ENCODE data around the gene RAET1L.
"Not testable (repeated sequence)": the region's sequence is repeated elsewhere in the genome, so short reads cannot be mapped to it uniquely, and the experiment has no call there.

Gene RAET1L, protein sequence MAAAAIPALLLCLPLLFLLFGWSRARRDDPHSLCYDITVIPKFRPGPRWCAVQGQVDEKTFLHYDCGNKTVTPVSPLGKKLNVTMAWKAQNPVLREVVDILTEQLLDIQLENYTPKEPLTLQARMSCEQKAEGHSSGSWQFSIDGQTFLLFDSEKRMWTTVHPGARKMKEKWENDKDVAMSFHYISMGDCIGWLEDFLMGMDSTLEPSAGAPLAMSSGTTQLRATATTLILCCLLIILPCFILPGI

DNA sequence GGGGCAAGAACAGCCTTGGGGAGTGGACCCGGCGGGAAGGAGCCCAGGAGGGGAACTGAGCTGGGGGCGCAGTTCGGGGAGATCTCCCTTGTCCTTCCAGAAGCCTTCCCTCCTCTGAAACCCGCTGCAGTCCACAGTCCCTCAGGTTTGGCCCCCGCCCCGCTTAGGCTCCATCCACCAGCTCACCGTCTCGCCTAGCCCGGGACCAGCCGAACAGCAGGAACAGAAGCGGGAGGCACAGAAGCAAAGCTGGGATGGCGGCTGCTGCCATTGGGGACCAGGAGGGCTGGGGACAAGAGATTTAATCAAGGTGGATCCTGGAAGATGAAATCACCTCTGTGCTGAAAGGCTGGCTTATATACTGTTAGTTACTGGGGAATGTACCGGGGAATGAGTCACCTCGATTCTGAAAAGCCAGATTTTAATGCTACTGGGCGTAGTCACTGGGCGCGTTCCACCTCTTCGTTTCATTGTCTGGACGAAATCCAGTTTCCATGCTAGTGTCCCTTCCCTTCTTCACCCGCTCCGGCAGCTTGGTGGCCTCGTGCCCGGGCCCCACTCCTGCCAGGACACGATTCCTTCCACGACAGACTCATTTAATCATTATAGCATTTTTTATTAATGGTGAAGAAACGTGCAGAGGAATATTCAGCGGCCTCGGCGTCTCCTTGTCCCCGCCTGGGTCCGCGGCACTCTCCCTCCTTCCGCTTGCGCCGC, at the start of gene RAET1L:
TSS of gene RAET1L (minus strand) at position 332 of the 717 bp plus-strand sequence. CDS start at position 271, 61 bp downstream.
- DNase-seq: no peak

DNA sequence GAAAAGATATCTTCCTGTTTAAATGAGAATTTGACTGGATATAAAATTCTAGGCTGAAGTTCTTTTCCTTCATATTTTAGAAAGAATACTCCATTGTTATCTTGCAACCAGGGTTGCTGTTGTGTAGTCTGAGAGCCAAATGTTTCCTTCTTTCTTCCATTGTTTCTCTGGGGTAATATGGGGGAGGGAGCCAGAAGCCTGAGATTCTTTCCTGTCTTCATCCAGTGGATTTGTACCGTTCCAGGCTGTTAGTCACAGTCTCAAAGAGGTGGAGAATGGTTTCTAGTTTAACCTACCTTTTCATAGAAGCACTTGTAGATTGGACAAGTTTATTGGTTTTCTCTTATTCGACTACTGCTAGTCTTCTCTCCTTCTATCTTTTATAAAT, 49.7 kb upstream of the RAET1L start:
- DNase-seq: no peak

DNA sequence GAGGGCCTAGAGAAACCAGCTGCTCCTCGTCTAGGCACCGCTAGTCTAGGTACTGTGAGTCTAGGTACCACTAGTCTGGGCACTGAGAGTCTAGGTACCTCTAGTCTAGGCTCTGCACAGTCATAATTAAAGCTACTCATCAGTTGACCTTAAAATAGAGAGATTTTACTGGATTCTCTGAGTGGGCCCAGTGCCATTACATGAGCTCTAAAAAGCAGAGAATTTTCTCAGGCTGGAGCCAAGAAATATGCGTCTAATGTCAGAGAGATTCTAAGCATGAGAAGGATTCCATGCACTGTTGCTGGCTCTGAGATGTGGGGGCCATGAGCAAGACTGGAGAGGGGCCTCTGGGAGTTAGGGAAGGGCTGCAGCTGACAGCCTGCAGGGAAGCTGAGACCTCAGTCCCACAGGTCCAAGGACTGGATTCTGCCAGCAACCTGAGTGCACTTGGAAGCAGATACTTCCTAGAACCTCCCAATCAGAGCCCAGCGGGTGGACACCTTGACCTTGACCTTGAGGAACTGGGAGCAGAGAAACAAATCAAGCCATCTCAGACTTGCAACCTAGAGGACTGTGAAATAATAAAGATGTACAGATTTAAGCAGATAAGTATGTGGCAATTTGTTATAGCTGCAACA, 49.2 kb upstream of the RAET1L start:
- DNase-seq: not testable (repeated sequence)

DNA sequence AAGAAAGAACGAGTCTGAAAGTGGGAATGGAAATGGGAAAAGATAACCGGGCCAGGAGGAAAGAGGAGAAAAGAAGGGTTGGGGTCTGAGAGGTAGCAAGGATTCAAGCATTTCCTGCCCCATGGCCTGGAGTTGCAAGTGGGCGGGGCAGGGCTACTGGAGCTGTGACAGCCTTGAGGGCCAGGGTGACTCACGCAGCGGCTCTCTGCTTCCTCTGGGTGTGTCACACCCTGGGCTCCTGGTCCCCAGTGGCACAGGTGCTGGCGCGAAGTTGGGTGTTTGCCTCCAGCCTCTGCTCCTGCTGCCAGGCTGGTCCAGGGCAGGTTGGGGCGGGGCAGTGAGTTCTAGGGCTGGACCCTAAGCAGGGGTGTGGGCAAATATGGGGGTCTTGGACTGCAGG, 46.9 kb upstream of the RAET1L start:
- DNase-seq: peak; percentile 17

DNA sequence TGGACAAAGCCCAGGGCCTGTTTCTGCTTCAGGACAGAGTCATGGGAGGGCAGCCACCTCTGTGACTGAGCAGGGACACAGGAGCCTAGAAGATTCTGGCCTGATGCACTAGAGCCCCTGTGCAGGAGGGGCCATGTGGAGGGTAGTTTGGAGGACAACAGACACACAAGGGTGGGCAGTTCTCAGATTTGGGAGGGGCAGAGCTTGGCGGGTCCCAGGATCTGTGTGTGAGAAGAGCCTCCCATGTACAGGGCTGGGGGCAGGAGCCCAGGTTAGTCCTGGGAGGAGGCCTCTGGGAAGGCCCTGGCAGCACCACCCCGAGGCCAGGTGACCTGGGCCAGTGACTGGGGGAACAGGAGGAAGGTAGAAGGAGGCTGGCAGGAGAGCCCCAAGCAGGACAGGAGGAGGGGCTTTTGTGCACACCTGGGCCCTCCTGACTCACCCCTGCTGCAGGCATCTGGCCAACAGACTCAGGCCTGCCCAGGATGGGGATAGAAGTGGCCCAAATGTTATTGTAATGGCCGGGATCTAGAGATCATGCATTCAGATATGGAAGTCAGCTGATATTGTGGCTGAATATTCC, 45.0 kb upstream of the RAET1L start:
- DNase-seq: no peak

DNA sequence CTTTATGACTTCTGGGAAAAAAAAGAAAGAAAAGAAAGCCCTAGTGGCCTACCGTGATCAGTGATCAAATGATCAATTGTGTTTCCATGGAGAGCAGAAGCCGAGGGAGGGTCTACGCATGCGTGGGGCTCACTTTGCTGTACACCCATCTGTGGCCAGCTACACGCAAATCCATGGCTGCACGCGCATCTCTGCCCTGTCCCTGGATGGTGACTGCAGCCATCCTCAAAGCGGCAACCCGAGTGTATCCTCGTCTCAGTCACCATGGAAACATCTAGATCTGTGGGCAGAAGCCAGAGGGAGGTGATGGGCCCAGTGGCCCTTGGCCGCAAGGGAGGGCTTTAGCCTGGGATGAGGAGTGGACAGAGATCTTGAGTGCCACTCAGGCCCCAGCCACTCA, 44.4 kb upstream of the RAET1L start:
- DNase-seq: no peak

DNA sequence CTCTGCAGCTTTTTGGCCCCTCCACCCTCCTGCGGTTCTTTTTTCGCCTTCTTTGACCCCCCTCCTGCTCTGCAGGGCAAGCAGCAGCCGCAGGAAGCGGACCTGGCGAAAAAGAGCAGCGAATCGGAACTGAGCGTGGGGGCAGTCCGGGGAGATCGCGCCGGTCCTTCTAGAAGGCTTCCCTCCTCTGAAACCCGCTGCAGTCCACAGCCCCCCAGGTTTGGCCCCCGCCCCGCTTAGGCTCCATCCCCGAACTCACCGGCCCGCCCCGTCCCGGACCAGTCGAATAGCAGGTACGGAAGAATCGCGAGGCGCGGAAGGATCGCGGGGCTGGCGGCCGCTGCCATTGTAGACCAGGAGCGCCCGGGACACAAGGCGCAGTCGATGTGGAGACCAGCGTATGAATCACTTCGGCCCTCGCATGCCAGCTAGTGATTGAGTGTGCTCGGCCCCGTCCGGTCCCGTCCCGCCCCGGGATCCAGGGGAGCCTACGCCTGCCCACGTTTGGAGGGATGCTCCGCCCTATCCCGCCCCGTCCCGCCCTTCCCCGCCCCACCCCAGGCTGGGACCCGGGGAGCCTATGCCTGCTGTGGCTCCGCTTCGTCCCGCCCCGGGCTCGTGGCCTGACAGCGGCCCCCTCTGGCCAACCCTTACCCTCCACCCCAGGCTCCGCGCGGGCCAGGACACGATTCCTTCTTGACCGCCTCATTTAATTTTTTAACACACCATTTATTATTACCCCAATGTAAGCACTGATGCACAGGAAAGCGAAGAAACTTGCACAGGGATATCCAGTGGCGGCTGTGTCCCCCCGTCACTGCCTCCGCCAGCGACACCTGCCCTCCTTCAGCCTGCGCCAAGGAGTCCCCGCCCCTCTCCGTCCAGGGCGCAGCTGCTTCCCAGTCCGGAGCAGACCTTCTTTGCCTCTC, 43.7 kb upstream of the RAET1L start, which contains the start of gene ULBP3:
TSS of gene ULBP3 (minus strand) at position 402 of the 929 bp plus-strand sequence. CDS start at position 347, 55 bp downstream.
- peak; percentile 82 for DNase-seq

DNA sequence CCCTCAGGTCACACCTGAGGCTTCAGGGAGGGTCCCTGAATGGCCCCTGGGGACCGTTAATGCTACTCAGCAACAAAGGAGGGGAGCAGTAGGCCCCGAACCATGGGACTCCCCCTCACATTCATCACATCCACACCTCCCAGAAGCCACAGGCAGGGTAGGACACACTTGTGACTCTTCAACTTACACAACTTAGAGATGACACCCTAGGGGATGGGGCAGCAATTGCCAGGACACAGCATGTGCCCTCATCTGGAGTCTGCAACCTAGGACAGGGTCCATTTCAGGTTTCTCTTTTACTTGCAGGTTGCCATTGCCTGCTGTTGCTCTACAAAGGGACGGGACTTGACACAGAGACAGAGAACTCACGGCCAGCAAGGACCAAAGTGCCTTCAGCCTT, 42.8 kb upstream of the RAET1L start:
- no peak for DNase-seq

DNA sequence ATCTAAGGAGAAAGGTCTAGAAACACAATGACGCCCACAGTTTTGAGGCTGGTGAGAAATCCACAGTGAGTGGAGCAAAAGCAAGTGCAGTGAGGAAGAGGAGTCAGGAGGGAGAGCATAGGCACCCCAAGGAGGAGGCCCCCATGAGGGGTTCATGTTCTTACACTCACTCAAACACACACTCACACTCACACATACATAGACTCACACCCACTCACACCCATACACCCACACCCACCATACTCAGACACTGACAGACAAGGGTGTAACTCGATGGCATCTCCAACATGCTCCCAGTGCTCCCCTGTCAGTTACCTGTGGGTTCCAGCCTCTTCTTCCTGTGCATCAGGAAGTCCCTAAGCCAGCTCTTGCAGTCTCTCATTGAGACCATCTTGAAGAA, 39.8 kb upstream of the RAET1L start:
- DNase-seq: no peak

DNA sequence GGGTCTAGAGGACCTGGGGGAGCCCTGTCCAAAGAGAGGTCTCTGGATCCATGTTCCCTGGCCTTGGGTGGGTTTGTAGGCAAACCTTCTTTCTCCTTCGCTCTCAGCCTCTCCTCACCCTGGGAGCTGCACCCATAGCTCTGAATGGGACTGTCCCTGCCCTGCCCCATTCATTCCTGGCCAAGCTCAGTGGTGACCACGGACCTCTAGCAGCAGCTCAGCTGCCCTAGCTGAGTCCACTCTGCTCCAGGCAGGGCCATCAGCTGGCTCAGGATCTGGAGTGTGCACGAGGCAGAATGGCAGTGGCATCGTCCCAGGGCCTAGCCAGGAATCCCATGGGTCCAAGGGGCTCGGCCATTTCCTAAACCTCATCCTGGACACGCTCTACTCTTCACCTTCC, 38.3 kb upstream of the RAET1L start:
- DNase-seq: no peak

DNA sequence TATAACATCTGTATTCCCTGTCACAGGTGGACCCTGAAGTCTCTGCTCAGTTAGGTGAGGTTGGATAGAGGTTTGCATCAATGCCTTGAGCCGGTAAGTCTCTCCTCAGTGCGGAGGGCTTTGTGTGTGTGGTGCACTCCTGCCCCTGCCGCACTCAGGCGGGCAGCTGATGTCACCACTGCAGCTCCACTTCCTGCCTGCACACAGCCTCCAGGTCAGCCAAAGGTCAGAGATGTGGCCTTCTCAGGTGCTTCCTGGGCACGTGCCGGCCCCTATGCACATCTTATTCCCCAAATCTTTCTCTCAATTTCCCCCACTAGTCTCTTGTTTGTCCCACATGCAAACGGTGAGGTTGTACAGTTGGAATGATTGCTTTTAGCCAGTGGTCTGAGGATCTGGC, 34.6 kb upstream of the RAET1L start:
- not testable (repeated sequence) for DNase-seq

DNA sequence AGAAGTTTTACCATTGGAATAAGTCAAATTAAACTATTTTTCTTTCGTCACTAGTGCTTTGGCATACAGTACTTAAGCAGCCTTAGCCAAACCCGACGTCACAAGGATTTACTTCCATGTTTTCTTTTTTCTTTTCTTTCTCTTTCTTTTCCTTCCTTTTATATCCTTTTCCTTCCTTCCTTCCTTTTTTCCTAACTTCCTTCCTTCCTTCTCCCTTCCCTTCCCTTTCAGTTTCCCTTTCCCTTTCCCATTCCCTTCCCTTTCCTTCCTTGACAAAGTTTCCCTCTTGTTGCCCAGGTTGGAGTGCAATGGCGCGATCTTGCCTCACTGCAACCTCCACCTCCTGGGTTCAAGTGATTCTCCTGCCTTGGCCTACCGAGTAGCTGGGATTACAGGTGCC, 33.7 kb upstream of the RAET1L start:
- no peak for DNase-seq

DNA sequence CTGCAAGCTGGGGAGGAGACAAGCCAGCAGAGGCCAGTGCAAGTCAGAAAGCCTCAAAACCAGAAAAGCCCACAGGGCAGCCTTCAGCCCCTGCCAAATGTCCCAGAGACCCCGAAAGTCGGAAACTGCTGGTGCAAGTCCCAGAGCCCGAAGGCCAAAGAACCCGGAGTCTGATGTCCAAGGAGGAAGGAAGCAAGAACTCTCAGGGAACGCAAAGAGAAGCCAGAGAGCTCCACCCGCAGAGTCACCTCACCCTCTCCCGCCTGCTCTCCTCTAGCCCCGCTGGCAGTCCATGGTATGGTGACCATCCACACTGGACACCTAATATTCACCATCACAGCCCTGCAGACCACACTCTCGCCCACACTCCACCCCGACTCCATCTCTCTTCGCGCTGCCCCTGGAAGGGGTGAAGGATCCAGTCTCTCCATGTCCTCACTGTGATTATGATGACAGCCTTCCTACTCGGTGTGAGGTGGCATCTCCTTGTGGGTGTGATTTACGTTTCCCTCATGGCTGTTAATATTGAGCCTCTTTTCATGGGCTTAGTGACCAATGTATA, 33.0 kb upstream of the RAET1L start:
- DNase-seq: no peak

DNA sequence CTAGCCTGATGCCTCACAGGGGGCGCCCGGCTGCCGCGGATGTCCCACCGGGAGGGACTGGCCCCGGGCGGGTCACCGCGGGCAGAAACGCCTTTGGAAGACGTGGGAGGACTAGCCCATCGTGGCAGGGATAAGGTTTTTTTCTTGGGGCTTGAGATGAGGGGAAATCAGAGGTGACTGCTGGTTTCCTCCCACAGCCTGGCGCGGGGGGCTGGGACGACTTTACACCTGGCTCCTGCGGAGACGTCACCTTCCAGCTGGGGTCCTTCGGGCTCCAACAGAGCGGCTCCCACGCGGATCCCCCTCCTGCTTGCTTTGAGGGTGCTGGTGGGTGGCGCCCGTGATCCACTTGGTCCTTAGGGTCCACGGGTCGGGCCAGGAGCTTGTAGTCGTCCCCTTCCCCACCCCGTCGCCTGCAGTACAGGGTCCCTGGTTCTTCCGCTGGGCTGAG, 32.2 kb upstream of the RAET1L start:
- no peak for DNase-seq

DNA sequence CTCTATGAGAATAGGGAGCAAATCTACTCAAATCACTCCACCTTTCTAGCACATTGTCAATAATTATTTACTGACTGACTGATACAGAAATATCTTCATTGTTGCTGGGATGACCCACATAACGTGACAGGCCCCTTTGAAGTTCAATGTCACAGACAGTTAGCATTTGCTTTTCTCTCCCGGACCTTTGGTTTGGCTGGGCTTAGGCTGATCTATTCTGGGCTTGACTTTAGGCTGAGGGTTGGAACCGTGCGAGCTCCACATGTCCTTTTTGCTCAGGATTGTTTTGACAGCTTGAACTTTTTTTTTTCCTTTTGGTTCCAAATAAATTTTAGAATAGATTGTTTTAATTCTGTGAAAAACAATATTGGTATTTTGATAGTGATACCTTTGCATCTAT, 31.6 kb upstream of the RAET1L start:
- no peak for DNase-seq

DNA sequence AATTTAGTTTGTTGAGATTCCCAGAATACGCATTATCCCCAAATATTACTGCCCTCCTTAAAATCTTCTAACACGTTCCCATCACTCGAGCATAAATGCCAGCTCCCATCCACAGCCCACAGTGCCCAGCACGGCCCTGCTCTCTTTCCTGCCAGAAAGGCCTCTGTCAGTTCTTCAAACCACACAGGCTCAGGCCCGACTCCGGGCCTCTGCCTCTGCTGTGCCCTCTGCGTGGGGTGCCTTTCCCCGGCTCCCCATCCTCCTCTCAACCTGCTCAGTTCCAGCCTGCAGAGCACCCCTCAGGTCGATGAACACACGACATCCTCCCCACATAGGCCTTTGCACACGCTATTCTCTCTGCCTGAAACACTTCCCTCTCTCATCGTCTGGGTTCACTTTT, 30.8 kb upstream of the RAET1L start:
- DNase-seq: no peak

DNA sequence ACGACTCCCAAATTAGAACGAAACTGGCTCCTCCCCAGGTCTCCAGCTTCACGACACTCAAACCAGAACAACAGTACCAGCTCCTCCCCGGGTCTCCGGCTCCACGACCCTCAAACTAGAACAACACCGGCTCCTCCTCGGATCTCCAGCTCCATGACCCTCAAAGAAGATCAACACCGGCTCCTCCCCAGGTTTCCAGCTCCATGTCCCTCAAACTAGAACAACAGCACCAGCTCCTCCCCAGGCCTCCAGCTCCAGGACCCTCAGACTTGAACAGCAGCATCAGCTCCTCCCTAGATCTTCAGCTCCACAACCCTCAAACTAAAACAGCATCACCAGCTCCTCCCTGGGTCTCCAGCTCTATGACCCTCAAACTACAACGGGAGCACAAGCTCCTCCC, 29.8 kb upstream of the RAET1L start:
- DNase-seq: no peak

DNA sequence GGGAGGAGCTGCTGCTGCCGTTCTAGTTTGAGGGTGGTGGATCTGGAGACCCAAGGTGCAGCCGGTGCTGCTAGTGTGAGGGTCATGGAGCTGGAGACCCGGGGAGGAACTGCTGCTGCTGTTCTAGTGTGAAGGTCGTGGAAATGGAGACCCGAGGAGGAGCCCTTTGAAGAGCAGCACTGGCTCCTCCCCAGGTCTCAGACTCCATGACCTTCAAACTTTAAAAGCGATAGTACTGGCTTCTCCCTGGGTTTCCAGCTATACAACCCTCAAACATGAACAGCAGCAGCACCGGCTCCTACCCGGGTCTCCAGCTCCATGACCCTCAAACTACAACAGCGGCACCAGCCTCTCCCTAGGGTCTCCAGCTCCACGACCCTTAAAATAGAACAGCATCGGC, 28.1 kb upstream of the RAET1L start:
- DNase-seq: no peak

DNA sequence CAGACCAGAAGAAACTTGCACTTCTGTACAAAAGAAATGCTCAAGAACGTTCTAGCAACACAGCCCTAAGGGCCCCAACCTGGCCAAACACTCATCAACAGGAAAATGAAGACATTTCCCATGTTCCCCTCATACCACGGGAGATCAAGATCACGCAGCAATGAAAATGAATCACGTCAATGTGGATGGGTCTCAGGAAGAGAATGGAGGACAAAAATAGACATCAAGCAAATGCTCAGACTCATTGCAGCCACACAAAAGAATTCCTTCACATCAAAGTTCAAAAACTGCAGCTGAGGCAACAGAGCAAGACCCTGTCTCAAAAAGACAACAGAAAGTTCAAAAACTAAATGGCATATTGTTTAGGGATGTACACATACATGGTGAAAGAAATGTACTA, 25.5 kb upstream of the RAET1L start:
- DNase-seq: no peak

DNA sequence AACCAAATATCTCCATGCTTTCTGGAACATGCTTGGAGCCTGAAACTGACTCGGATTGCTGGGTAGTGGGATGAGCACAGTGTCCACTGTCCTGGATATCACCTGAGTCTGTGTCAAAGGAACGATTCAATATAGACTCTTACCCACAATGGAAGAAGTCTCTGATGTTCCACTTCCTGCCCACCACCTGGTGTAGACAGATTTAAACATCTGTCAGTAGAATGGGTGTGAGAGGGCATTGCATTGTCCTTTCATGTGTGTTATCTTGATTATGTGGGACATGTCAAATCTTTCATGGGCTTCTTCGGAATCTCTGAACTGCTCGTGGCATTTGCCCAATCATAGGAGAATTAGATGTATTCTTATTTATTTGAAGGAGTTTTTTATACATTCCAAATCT, 22.8 kb upstream of the RAET1L start:
- no peak for DNase-seq

DNA sequence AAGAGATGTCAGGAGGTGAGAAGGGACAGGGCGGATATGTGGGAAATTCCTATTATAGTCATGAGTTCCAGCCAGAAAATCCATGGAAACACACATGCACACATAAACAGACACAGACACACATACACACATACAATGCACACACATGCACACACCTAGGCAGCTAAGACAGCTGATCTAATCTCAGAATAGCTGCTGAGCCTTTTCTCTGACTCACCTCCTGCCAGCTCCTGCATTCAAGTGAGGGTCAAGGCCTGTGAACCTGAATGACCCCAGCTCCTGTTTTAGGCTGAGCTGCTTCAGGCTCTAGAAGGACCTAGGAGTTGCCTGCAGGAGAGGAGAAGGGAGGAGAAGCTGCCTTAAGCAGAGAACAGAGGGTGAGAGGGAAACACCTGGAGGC, 21.6 kb upstream of the RAET1L start:
- DNase-seq: no peak

DNA sequence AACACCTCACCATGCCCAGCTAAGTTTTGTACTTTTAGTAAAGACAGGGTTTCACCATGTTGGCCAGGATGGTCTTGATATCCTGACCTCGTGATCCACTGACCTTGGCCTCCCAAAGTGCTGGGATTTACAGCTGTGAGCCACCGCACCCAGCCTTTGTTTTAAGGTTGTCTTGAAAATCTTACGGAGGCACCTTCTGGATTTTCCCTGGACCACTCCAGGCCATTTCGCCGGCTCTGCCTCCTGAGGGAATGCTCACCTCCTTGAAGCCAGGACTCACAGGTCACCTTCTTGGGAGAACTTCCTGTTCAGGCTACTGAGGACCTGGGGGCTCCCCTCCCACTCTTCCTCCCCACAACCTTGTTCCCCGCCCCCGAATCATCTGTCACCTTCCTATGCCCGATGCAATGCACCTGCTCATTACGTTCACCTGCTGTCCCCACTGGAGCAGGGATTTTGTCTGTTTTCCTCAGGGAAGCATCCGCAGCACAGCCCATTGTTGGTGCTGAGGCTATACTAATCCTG, 19.4 kb upstream of the RAET1L start:
- no peak for DNase-seq

Data from GOT3 (cell line).